Psoas muscle (tissue), 8 donors: ENCODE data around the gene SIGLEC15. TPM values are rescaled to one million over a fixed set of nuclear protein-coding genes. Genes with fewer than 3 reads are reported as not detected.

Source experiments
- ATAC-seq, 4 donors: fragments of 200-7000 bp; cut with Tn5 transposase; one replicate each; pipeline ENCODE4 v1.9.1; 2020; ENCODE audit warnings: moderate library complexity in 3 of 4, mild to moderate bottlenecking in 2 of 4
- DNase-seq, 2 donors: peaks; one replicate each; pipeline ENCODE4 v3.0.0-alpha.2; 2020
- H3K27ac ChIP-seq: fragments of 200-600 bp; one replicate; pipeline ENCODE4 v1.8.0; 2022
- H3K27me3 ChIP-seq, 3 donors: fragments of 200-600 bp in 1 of 3; one replicate each; pipeline versions ENCODE4 v1.6.1 to v1.8.0; 2013 to 2022; ENCODE audit warnings: low read length in 2 of 3, mild to moderate bottlenecking in 2 of 3, moderate library complexity in 1 of 3; ENCODE audit not compliant: insufficient read depth in 3 of 3
- H3K36me3 ChIP-seq, 2 donors: fragments of 200-600 bp in 1 of 2; one replicate each; pipeline versions ENCODE4 v1.6.1 to v1.8.0; 2013 to 2022; ENCODE audit warnings: low read depth in 1 of 2, mild to moderate bottlenecking in 1 of 2, moderate library complexity in 1 of 2; ENCODE audit not compliant: insufficient read depth in 1 of 2
- H3K4me1 ChIP-seq: fragments of 200-600 bp; one replicate; pipeline ENCODE4 v1.8.0; 2022
- H3K4me3 ChIP-seq: fragments of 200-600 bp; one replicate; pipeline ENCODE4 v1.8.0; 2022; ENCODE audit warnings: mild to moderate bottlenecking
- H3K9me3 ChIP-seq: fragments of 200-600 bp; one replicate; pipeline ENCODE4 v1.8.0; 2022
- WGBS, 3 donors: extraction: QIAGEN DNeasy Blood & Tissue Kit; methylation state at CpG; one replicate each; pipeline versions ENCODE4 v1.1.6 to v1.1.7; 2013; 5-methylcytosine and 5-hydroxymethylcytosine counted together
- intact Hi-C, 2 donors: fragments of 100-400 bp; cut with DNase I; formaldehyde crosslinking; loops; one replicate each; pipeline versions ENCODE4 v1.11.0 to v1.14.2; 2022
- polyA plus RNA-seq, 3 donors: library from polyadenylated mRNA; stranded (reverse); fragments of 200-250 nt; gene quantifications; one replicate each; pipeline ENCODE4 v1.2.3, GENCODE V29; 2013
- total RNA-seq, 4 donors: library from RNA; stranded (reverse); fragmentation: NEBNext Ultra II Directional in 2 of 4; extraction: Animal tissue kit (Norgen Biotek cat#: 25700) in 2 of 4; gene quantifications; one replicate each; pipeline versions ENCODE4 v1.2.1 to v1.2.4, GENCODE V29; 2021 to 2023
- TF ChIP-seq, protein P1 (sequence below): fragments of 200-600 bp; IDR thresholded peaks from one replicate; pipeline ENCODE4 v1.8.0; 2022; ENCODE audit warnings: antibody characterized with exemption
- donor health status: healthy with polysubstance abuse.
- donor health status: DM: no; HTN: no; CAD: no; lungs with moderate emphysema.
- donor health status: Bipolar disorder and iron deficiency.
- donor health status: healthy.
- donor health status: DM: yes; HTN: yes; CAD: no.
- donor health status: DM: no; HTN: no; CAD: no.
- donor health status: DM: no; HTN: no; CAD: no.
- donor health status: DM: yes; HTN: yes; CAD: no.

The SIGLEC15 gene
- total and polyA plus RNA-seq, 7 donors = not detected

DNA sequence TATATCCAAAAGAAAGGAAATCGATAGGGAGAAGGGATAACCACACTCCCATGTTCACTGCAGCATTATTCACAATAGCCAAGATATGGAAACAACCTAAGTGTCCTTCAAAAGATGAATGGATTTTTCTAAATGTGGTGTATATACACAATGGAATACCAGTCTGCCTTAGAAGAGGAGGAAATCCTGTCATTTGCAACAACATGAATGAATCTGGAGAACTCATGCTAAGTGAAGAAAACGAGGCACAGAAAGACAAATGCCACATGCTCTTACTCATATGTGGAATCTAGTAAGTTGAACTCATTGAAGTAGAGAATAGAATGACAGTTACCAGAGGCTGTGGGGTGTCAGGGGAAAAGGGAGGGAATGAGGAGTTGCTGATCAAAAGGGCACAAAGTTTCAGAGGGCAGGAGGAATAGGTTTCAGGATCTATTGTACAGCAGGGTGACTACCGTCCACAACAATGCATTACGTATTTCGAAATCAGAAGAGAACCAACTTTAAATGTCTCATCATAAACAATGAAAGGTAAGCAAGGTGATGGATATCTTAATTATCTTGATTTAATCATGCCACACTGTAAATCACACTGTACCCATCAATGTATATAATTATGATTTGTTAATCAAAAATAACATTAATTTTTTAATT, 46.1 kb downstream of the SIGLEC15 start:
- Histone ChIP-seq H3K4me1 (no peaks in the 10 kb centered on the region), H3K27me3 (no peaks in the 10 kb centered on the region), H3K36me3 (peaks cover 5 to 89% of the 10 kb centered on the region in 2 donors), H3K4me3 (no peak overlapping the region), H3K9me3 (no peaks in the 10 kb centered on the region), H3K27ac (no peak overlapping the region)
- TF ChIP-seq, protein P1, sequence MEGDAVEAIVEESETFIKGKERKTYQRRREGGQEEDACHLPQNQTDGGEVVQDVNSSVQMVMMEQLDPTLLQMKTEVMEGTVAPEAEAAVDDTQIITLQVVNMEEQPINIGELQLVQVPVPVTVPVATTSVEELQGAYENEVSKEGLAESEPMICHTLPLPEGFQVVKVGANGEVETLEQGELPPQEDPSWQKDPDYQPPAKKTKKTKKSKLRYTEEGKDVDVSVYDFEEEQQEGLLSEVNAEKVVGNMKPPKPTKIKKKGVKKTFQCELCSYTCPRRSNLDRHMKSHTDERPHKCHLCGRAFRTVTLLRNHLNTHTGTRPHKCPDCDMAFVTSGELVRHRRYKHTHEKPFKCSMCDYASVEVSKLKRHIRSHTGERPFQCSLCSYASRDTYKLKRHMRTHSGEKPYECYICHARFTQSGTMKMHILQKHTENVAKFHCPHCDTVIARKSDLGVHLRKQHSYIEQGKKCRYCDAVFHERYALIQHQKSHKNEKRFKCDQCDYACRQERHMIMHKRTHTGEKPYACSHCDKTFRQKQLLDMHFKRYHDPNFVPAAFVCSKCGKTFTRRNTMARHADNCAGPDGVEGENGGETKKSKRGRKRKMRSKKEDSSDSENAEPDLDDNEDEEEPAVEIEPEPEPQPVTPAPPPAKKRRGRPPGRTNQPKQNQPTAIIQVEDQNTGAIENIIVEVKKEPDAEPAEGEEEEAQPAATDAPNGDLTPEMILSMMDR = no peak
- 77 to 81% (median 78%) methylated on average over 5 of the region's 5 CpGs for WGBS, 3 donors
- ATAC-seq (no peak), DNase-seq (no peak)
- intact Hi-C loops = no loop called here

DNA sequence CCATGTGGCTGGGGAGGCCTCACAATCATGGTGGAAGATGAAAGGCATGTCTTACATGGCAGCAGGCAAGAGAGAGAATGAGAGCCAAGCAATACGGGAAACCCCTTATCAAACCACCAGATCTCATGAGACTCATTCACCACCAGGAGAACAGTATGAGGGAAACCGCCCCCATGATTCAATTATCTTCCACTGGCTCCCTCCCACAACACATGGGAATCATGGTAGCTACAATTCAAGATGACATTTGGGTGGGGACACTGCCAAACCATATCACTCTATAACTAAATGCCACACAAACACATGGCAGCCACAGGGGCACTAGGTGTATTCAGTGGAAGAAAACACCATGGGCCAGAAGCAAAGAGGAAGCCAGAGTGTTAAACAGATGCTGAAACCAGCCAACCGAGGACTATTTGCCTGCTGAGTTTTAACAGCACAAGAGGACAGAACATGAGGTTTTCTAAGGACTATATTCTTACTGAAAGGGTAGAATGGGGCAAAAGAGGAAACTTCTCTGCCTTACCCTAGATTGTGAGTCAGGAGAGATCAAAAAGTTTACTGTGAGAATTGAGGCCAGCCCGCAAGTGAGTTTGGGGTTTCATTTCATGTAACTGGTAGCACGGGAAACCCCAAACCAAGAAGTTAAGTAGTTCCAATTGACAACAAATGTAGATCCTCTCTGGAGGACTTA, 49.2 kb downstream of the SIGLEC15 start:
- DNase-seq (no peak), ATAC-seq (no peak)
- Histone ChIP-seq H3K27me3 (no peaks in the 10 kb centered on the region), H3K4me3 (no peak overlapping the region), H3K9me3 (no peaks in the 10 kb centered on the region), H3K27ac (no peak overlapping the region), H3K36me3 (peaks cover 6 to 95% of the 10 kb centered on the region in 2 donors), H3K4me1 (no peaks in the 10 kb centered on the region)
- intact Hi-C loops = no loop called here
- TF ChIP-seq, protein P1 = no peak
- WGBS, 3 donors = 90 to 97% (median 91%) methylated on average over 5 of the region's 5 CpGs

DNA sequence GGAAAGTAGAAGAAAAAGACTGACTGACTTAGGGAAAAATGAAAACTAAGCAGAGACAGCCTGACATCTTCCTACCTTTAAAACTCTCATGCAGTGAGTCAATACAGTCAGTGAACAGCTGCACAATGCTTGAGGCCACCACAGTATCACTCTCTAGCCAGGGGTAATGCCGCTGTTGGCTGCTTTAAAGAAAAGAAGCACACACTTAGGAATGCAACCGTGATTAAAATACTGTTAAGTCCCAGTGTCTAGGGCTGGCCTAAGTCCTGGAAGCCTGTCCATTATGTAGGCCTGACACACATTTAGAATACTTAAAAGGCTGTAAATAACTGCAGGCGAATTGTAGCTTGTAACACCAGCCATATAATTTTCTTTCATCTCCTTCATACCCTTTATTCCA, 50.7 kb downstream of the SIGLEC15 start:
- no peak overlapping the region for H3K4me3 ChIP-seq
- peaks cover 6 to 89% of the 10 kb centered on the region in 2 donors for H3K36me3 ChIP-seq
- intact Hi-C loops = no loop called here
- TF ChIP-seq, protein P1 = no peak
- H3K9me3 ChIP-seq = no peaks in the 10 kb centered on the region
- no peaks in the 10 kb centered on the region for H3K4me1 ChIP-seq
- ATAC-seq (peak in 2 of 4 donors; percentile 32 to 53), DNase-seq (no peak)
- 61 to 82% (median 68%) methylated on average over 3 of the region's 3 CpGs for WGBS, 3 donors
- H3K27ac ChIP-seq = no peak overlapping the region
- no peaks in the 10 kb centered on the region for H3K27me3 ChIP-seq

DNA sequence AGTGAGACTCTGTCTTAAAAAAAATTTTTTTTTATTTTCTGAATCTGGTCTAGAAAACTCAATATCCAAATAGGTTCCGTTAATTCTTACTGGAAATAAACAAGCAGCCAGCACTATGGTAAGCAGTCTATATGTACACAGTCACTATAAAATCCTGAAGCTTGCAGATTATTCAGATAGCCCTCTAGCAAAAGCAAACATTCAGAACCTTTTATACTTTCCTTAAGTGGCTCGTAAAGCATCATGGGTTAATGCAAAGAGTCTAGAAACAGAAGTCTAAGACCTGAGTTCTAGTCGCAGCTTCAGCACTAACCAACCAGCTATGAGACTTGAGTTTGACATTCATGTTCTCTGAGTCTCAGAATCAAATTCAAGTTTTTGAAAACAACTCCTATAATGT, 51.9 kb downstream of the SIGLEC15 start:
- H3K27ac ChIP-seq = no peak overlapping the region
- H3K9me3 ChIP-seq = no peaks in the 10 kb centered on the region
- TF ChIP-seq, protein P1 = no peak
- no peaks in the 10 kb centered on the region for H3K4me1 ChIP-seq
- 97 to 98% (median 97%) methylated on average over 3 of the region's 3 CpGs for WGBS, 3 donors
- H3K27me3 ChIP-seq = no peaks in the 10 kb centered on the region
- intact Hi-C loops = no loop called here
- DNase-seq (no peak), ATAC-seq (no peak)
- peaks cover 9 to 91% of the 10 kb centered on the region in 2 donors for H3K36me3 ChIP-seq
- no peak overlapping the region for H3K4me3 ChIP-seq
